Right lobe of liver (tissue), 4 donors: ENCODE measurements around the gene PEA15.

Experiments used
- POLR2A ChIP-seq: fragments of 450-650 bp; IDR thresholded peaks from one replicate; pipeline ENCODE4 v1.6.1; 2017; ENCODE audit warnings: antibody characterized with exemption, mild to moderate bottlenecking
- TF ChIP-seq, protein P1 (sequence below), 4 donors: fragments of 200-600 bp in 3 of 4; fragments of 450-650 bp in 1 of 4; IDR thresholded peaks; one replicate each; pipeline versions ENCODE4 v1.5.1 to v1.8.0; 2016 to 2022; ENCODE audit warnings: antibody characterized with exemption in 4 of 4, mild to moderate bottlenecking in 2 of 4
- donor health status: DM: no; HTN: no; CAD: no.
- donor health status: DM: no; HTN: no; CAD: no.
- donor health status: DM: no; HTN: yes; CAD: no.

DNA sequence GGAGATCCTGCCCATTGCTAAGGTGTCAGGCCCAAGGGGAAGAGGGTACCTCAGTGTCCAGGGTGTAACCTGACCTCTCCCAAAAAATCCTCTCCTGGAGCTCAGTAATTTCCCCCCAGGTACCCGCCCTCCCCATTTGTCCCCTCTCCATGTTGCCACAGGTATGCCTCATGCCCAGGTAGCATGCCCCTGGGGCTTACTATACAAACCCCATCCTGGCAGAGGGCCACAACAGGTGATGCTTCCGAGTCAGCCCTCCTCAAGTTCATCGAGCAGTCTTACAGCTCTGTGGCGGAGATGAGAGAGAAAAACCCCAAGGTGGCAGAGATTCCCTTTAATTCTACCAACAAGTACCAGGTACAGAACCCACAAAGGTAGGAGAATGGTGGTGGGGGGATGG lies 38.1 kb upstream of the PEA15 start:
- no peak for TF ChIP-seq POLR2A
- TF ChIP-seq, protein P1, sequence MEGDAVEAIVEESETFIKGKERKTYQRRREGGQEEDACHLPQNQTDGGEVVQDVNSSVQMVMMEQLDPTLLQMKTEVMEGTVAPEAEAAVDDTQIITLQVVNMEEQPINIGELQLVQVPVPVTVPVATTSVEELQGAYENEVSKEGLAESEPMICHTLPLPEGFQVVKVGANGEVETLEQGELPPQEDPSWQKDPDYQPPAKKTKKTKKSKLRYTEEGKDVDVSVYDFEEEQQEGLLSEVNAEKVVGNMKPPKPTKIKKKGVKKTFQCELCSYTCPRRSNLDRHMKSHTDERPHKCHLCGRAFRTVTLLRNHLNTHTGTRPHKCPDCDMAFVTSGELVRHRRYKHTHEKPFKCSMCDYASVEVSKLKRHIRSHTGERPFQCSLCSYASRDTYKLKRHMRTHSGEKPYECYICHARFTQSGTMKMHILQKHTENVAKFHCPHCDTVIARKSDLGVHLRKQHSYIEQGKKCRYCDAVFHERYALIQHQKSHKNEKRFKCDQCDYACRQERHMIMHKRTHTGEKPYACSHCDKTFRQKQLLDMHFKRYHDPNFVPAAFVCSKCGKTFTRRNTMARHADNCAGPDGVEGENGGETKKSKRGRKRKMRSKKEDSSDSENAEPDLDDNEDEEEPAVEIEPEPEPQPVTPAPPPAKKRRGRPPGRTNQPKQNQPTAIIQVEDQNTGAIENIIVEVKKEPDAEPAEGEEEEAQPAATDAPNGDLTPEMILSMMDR (IDR thresholded peaks at IDR 0.05) = no peak
